Caco-2 (cell line): ENCODE data around the gene VPS52. TPM values are rescaled to one million over a fixed set of nuclear protein-coding genes. Genes with fewer than 3 reads are reported as not detected.

Experiments used
- BruUV-seq: library from RNA; stranded (reverse); fragments of 400-500 nt; replicated peaks from 2 replicates; lab custom pipeline; 2021; lab: Mats Ljungman, UMichigan
- CTCF ChIA-PET: fragments of 300-600 bp; sonication (Branson Sonifier 250); formaldehyde crosslinking; loops from one replicate; lab custom pipeline; 2022; ENCODE audit warnings: antibody characterized with exemption; lab: Charles Lee
- POLR2A ChIA-PET: fragments of 300-600 bp; sonication (Branson Sonifier 250); formaldehyde crosslinking; loops from one replicate; lab custom pipeline; 2022; ENCODE audit warnings: antibody characterized with exemption; lab: Charles Lee
- DNase-seq, 2 experiments: peaks; one replicate each; pipeline versions ENCODE4 v3.0.0 to v3.0.0-alpha.2; 2020 to 2022
- H3K27me3 ChIP-seq: replicated peaks from 2 replicates; pipeline ENCODE4 v1.6.0; 2011; ENCODE audit warnings: low read length; ENCODE audit not compliant: control insufficient read depth, insufficient read depth
- H3K36me3 ChIP-seq: 2 replicates; pipeline ENCODE4 v1.5.1; 2011; ENCODE audit warnings: low read length; ENCODE audit not compliant: control insufficient read depth, insufficient read depth
- H3K4me1 ChIP-seq: fragments of 250-450 bp; sonication (Bioruptor Pico); 2 replicates; pipeline ENCODE4 v1.5.1; 2020; ENCODE audit warnings: mild to moderate bottlenecking
- H3K4me3 ChIP-seq: 2 replicates; pipeline ENCODE4 v1.5.1; 2011; ENCODE audit warnings: low read depth, mild to moderate bottlenecking, control low read depth, low read length
- H3K9me3 ChIP-seq: fragments of 250-450 bp; sonication (Bioruptor Pico); 2 replicates; pipeline ENCODE4 v1.5.1; 2020; ENCODE audit warnings: mild to moderate bottlenecking, moderate library complexity
- H3K27ac Mint-ChIP-seq: one replicate; pipeline ENCODE4 v1.8.0; 2022; ENCODE audit warnings: mixed read lengths; ENCODE audit not compliant: unreplicated experiment
- H3K27me3 Mint-ChIP-seq: one replicate; pipeline ENCODE4 v1.8.0; 2022; ENCODE audit warnings: mixed read lengths; ENCODE audit not compliant: insufficient read depth, unreplicated experiment
- H3K36me3 Mint-ChIP-seq: one replicate; pipeline ENCODE4 v1.8.0; 2022; ENCODE audit warnings: mild to moderate bottlenecking, mixed read lengths; ENCODE audit not compliant: insufficient read depth, unreplicated experiment
- H3K4me1 Mint-ChIP-seq: one replicate; pipeline ENCODE4 v1.8.0; 2022; ENCODE audit warnings: low read depth, mixed read lengths; ENCODE audit not compliant: unreplicated experiment
- H3K4me3 Mint-ChIP-seq: one replicate; pipeline ENCODE4 v1.8.0; 2022; ENCODE audit warnings: mild to moderate bottlenecking, moderate library complexity, mixed read lengths; ENCODE audit not compliant: unreplicated experiment
- H3K9me3 Mint-ChIP-seq: one replicate; pipeline ENCODE4 v1.8.0; 2022; ENCODE audit warnings: mixed read lengths; ENCODE audit not compliant: unreplicated experiment
- CTCF ChIP-seq, 2 experiments: fragments of 200-600 bp in 1 of 2; IDR thresholded peaks; 1 replicate in 1 of 2; 2 replicates in 1 of 2; pipeline versions ENCODE4 v1.5.1 to v1.8.0; 2011 to 2022; ENCODE audit warnings: antibody characterized with exemption in 1 of 2, control low read depth in 1 of 2, inconsistent platforms in 1 of 2, low read depth in 1 of 2, low read length in 1 of 2, mild to moderate bottlenecking in 1 of 2, moderate library complexity in 1 of 2; ENCODE audit not compliant: insufficient read depth in 1 of 2, severe bottlenecking in 1 of 2, unreplicated experiment in 1 of 2
- intact Hi-C: fragments of 100-400 bp; cut with micrococcal nuclease; formaldehyde crosslinking; loops from one replicate; pipeline ENCODE4 v1.10.0; 2022; ENCODE audit not compliant: unreplicated experiment
- total RNA-seq: library from RNA; stranded (reverse); gene quantifications from 2 replicates; pipeline ENCODE4 v1.2.3, GENCODE V29; 2022

VPS52 gene
- total RNA-seq, 1 experiment from 2014 or later: 55.6 TPM

- Mint-ChIP-seq H3K9me3 (no peaks in the 10 kb centered on the region), H3K27me3 (no peaks in the 10 kb centered on the region), H3K36me3 (peaks cover 72% of the 10 kb centered on the region), H3K4me3 (peak overlapping the region; percentile 95), H3K27ac (peak overlapping the region; percentile 100), H3K4me1 (peaks cover 24% of the 10 kb centered on the region)
- no peaks in the 10 kb centered on the region for H3K27me3 ChIP-seq
- no peaks in the 10 kb centered on the region for H3K9me3 ChIP-seq
- TF ChIP-seq CTCF (IDR thresholded peaks at IDR 0.05; ENCODE audit: insufficient read depth in 1 of 2, low read depth in 1 of 2, low read length in 1 of 2, severe bottlenecking in 1 of 2, unreplicated experiment in 1 of 2): no peak
- peaks cover 18% of the 10 kb centered on the region for H3K4me1 ChIP-seq
- peaks cover 9% of the 10 kb centered on the region for H3K36me3 ChIP-seq
- no TSS peak for BruUV-seq
- intact Hi-C loops: no loop called here
- H3K4me3 ChIP-seq: peak overlapping the region; percentile 56
- CTCF ChIA-PET: no interaction called here
- no peak for DNase-seq
- POLR2A ChIA-PET: no interaction called here
Observed at GRCh38 chr6:33273129-33273923, 1.6 kb upstream of the VPS52 start.

- peaks cover 9% of the 10 kb centered on the region for H3K36me3 ChIP-seq
- H3K9me3 ChIP-seq: no peaks in the 10 kb centered on the region
- H3K4me1 Mint-ChIP-seq: peaks cover 24% of the 10 kb centered on the region
- H3K27me3 ChIP-seq: no peaks in the 10 kb centered on the region
- no peak for TF ChIP-seq CTCF (IDR thresholded peaks at IDR 0.05; ENCODE audit: insufficient read depth in 1 of 2, low read depth in 1 of 2, low read length in 1 of 2, severe bottlenecking in 1 of 2, unreplicated experiment in 1 of 2)
- ChIA-PET CTCF (interaction anchor here (0.6 to 1.3 kb wide), 3 partner anchors 45 to 231 kb away, joined by 4 to 21 read pairs (median 4); partner anchors contain the start of genes CUTA and ZBTB22), POLR2A (interaction anchor here (1.3 to 2.3 kb wide), 6 partner anchors 13 to 301 kb away, joined by 7 to 17 read pairs (median 11); partner anchors contain the start of genes PFDN6, WDR46 and ZBTB22)
- peaks cover 63% of the 10 kb centered on the region for H3K36me3 Mint-ChIP-seq
- H3K27ac Mint-ChIP-seq: peak overlapping the region; percentile 100
- DNase-seq: no peak
- peak overlapping the region; percentile 56 for H3K4me3 ChIP-seq
- BruUV-seq: TSS peak; percentile 70
- peaks cover 18% of the 10 kb centered on the region for H3K4me1 ChIP-seq
- H3K4me3 Mint-ChIP-seq: peak overlapping the region; percentile 95
- H3K27me3 Mint-ChIP-seq: no peaks in the 10 kb centered on the region
- no peaks in the 10 kb centered on the region for H3K9me3 Mint-ChIP-seq
- intact Hi-C loops: no loop called here
Observed at GRCh38 chr6:33272275-33273128, 826 bp upstream of the VPS52 start.

- intact Hi-C loops: loop anchor here (1.0 kb wide), 1 partner anchor 22 kb away; no protein-coding TSS in a partner anchor
- ChIA-PET POLR2A (interaction anchor here (0.8 to 2.3 kb wide), 5 partner anchors 18 to 299 kb away, joined by 3 to 17 read pairs (median 11); partner anchors contain the start of genes PFDN6, WDR46 and ZBTB22), CTCF (interaction anchor here (0.9 to 1.3 kb wide), 4 partner anchors 22 to 147 kb away, joined by 3 to 4 read pairs (median 4); partner anchors contain the start of genes CUTA and RGL2)
- peaks cover 49% of the 10 kb centered on the region for H3K36me3 Mint-ChIP-seq
- peaks cover 7% of the 10 kb centered on the region for H3K36me3 ChIP-seq
- peaks cover 24% of the 10 kb centered on the region for H3K4me1 Mint-ChIP-seq
- H3K4me1 ChIP-seq: peaks cover 18% of the 10 kb centered on the region
- DNase-seq: no peak
- peak overlapping the region; percentile 100 for H3K27ac Mint-ChIP-seq
- H3K27me3 ChIP-seq: no peaks in the 10 kb centered on the region
- no peaks in the 10 kb centered on the region for H3K9me3 ChIP-seq
- H3K27me3 Mint-ChIP-seq: no peaks in the 10 kb centered on the region
- no peaks in the 10 kb centered on the region for H3K9me3 Mint-ChIP-seq
- BruUV-seq: no TSS peak
- H3K4me3 Mint-ChIP-seq: peak overlapping the region; percentile 95
- no peak for TF ChIP-seq CTCF (IDR thresholded peaks at IDR 0.05; ENCODE audit: insufficient read depth in 1 of 2, low read depth in 1 of 2, low read length in 1 of 2, severe bottlenecking in 1 of 2, unreplicated experiment in 1 of 2)
- H3K4me3 ChIP-seq: peak overlapping the region; percentile 51
Observed at GRCh38 chr6:33271117-33271467, 584 bp downstream of the VPS52 start.
